PC-3 (cell line): Measurements from ENCODE around the gene SELL.
"Not testable (repeated sequence)": the region's sequence is repeated elsewhere in the genome, so short reads cannot be mapped to it uniquely, and the experiment has no call there.

Experiments used
- CTCF ChIP-seq: fragments of 300-600 bp; sonication (generic); conservative IDR thresholded peaks from 2 replicates; pipeline ENCODE4 v1.5.1; 2017; ENCODE audit warnings: antibody characterized with exemption, low read depth, mild to moderate bottlenecking, low read length
- EZH2 ChIP-seq: fragments of 300-600 bp; sonication (generic); IDR thresholded peaks from one replicate; pipeline ENCODE4 v1.6.1; 2017; ENCODE audit warnings: antibody characterized with exemption, mild to moderate bottlenecking, low read length; ENCODE audit not compliant: unreplicated experiment

- not testable (repeated sequence) for TF ChIP-seq EZH2, CTCF
These were observed 28.3 kb downstream of the SELL start for GRCh38 chr1:169683168-169683567.
